CD14-positive monocyte (primary cell): ENCODE data around the gene DLL3. TPM values are rescaled to one million over a fixed set of nuclear protein-coding genes. Genes with fewer than 3 reads are reported as not detected.
A peak's percentile ranks its signal among the peaks of the same experiment; 100 is the strongest.

Experiments
- DNase-seq, 3 donors: peaks; one replicate each; pipeline ENCODE4 v3.0.0-alpha.2; 2011 to 2022
- H2AFZ ChIP-seq: 2 replicates; pipeline ENCODE4 v1.6.0; 2012; ENCODE audit warnings: mild to moderate bottlenecking, low read depth, low read length, inconsistent platforms; ENCODE audit not compliant: insufficient read depth, poor library complexity, severe bottlenecking
- H3K27ac ChIP-seq, 2 donors: 1 replicate in 1 of 2; 2 replicates in 1 of 2; pipeline ENCODE4 v1.5.1; 2012 to 2013; ENCODE audit warnings: low read length in 2 of 2, control low read depth in 1 of 2, inconsistent platforms in 1 of 2, low read depth in 1 of 2, mild to moderate bottlenecking in 1 of 2
- H3K27me3 ChIP-seq, 2 donors: one replicate each; pipeline versions ENCODE4 v1.6.0 to v1.6.1; 2011 to 2013; ENCODE audit warnings: low read length in 2 of 2; ENCODE audit not compliant: control insufficient read depth in 2 of 2, insufficient read depth in 2 of 2
- H3K36me3 ChIP-seq, 2 donors: replicated peaks in 1 of 2; 1 replicate in 1 of 2; 2 replicates in 1 of 2; pipeline versions ENCODE4 v1.5.1 to v1.6.1; 2012 to 2013; ENCODE audit warnings: low read length in 2 of 2, control low read depth in 1 of 2, inconsistent platforms in 1 of 2, mild to moderate bottlenecking in 1 of 2; ENCODE audit not compliant: insufficient read depth in 2 of 2, control insufficient read depth in 1 of 2
- H3K4me1 ChIP-seq, 2 donors: 1 replicate in 1 of 2; 2 replicates in 1 of 2; pipeline versions ENCODE4 v1.5.1 to v1.6.1; 2012 to 2013; ENCODE audit warnings: low read length in 2 of 2, control low read depth in 1 of 2, inconsistent platforms in 1 of 2, mild to moderate bottlenecking in 1 of 2, moderate library complexity in 1 of 2; ENCODE audit not compliant: insufficient read depth in 2 of 2, control insufficient read depth in 1 of 2
- H3K4me2 ChIP-seq: replicated peaks from 2 replicates; pipeline ENCODE3; 2012; ENCODE audit warnings: low read length, moderate library complexity, mild to moderate bottlenecking; ENCODE audit not compliant: poor library complexity, severe bottlenecking; ENCODE audit errors: extremely low read depth
- H3K4me3 ChIP-seq, 3 experiments: fragments of 200-600 bp in 1 of 3; sonication (generic) in 1 of 3; replicated peaks in 1 of 3; 1 replicate in 2 of 3; 2 replicates in 1 of 3; pipeline ENCODE4 v1.5.1; 2011 to 2013; ENCODE audit warnings: low read length in 3 of 3, mild to moderate bottlenecking in 3 of 3, control low read depth in 2 of 3, low read depth in 2 of 3, inconsistent platforms in 1 of 3, moderate library complexity in 1 of 3
- H3K79me2 ChIP-seq: 2 replicates; pipeline ENCODE4 v1.6.0; 2012; ENCODE audit warnings: mild to moderate bottlenecking, control low read depth, inconsistent platforms, low read length, moderate library complexity; ENCODE audit not compliant: insufficient read depth
- H3K9ac ChIP-seq: 2 replicates; pipeline ENCODE4 v1.6.0; 2017; ENCODE audit warnings: low read length, mild to moderate bottlenecking; ENCODE audit not compliant: insufficient read depth, poor library complexity, severe bottlenecking
- H3K9me3 ChIP-seq, 2 donors: replicated peaks in 1 of 2; 1 replicate in 1 of 2; 2 replicates in 1 of 2; pipeline versions ENCODE4 v1.5.1 to v1.6.1; 2012 to 2013; ENCODE audit warnings: low read length in 2 of 2, control low read depth in 1 of 2; ENCODE audit not compliant: control insufficient read depth in 1 of 2, insufficient read depth in 1 of 2
- H4K20me1 ChIP-seq: 2 replicates; pipeline ENCODE4 v1.6.0; 2012; ENCODE audit warnings: mild to moderate bottlenecking, low read length, control low read depth, moderate library complexity; ENCODE audit not compliant: insufficient read depth
- H3K27ac Mint-ChIP-seq, 7 donors: one replicate each; pipeline ENCODE4 v1.8.0; 2020; ENCODE audit warnings: mild to moderate bottlenecking in 7 of 7, mixed read lengths in 7 of 7, moderate library complexity in 6 of 7, inconsistent platforms in 2 of 7
- H3K27me3 Mint-ChIP-seq, 3 donors: one replicate each; pipeline ENCODE4 v1.8.0; 2021 to 2022; ENCODE audit warnings: low read depth in 3 of 3, mild to moderate bottlenecking in 3 of 3, mixed read lengths in 3 of 3, moderate library complexity in 3 of 3, inconsistent platforms in 1 of 3
- H3K36me3 Mint-ChIP-seq, 2 donors: one replicate each; pipeline ENCODE4 v1.8.0; 2020; ENCODE audit warnings: mixed read lengths in 2 of 2, inconsistent platforms in 1 of 2, mild to moderate bottlenecking in 1 of 2
- H3K4me1 Mint-ChIP-seq: one replicate; pipeline ENCODE4 v1.8.0; 2020; ENCODE audit warnings: mild to moderate bottlenecking, mixed read lengths
- H3K4me3 Mint-ChIP-seq, 2 donors: one replicate each; pipeline ENCODE4 v1.8.0; 2020; ENCODE audit warnings: mild to moderate bottlenecking in 2 of 2, mixed read lengths in 2 of 2, moderate library complexity in 1 of 2
- H3K9me3 Mint-ChIP-seq, 7 donors: one replicate each; pipeline ENCODE4 v1.8.0; 2020 to 2022; ENCODE audit warnings: mixed read lengths in 7 of 7, mild to moderate bottlenecking in 6 of 7, moderate library complexity in 6 of 7, inconsistent platforms in 2 of 7
- CTCF ChIP-seq: fragments of 200-600 bp; IDR thresholded peaks from one replicate; pipeline ENCODE4 v1.8.0; 2022; ENCODE audit warnings: antibody characterized with exemption, mild to moderate bottlenecking
- WGBS: methylation state at CpG from one replicate; pipeline ENCODE4 v1.1.5; 2013; ENCODE audit warnings: missing lambda C conversion rate; ENCODE audit not compliant: insufficient coverage; 5-methylcytosine and 5-hydroxymethylcytosine counted together
- intact Hi-C, 2 donors: fragments of 100-400 bp; cut with micrococcal nuclease; formaldehyde crosslinking; loops; one replicate each; pipeline versions ENCODE4 v1.15.0 to v1.15.1; 2023
- polyA plus RNA-seq, 3 donors: library from polyadenylated mRNA; depleted of rRNA in 1 of 3; unstranded in 2 of 3; stranded (reverse) in 1 of 3; fragments of 300-500 nt in 2 of 3; fragments of >200 nt in 1 of 3; fragmentation: Illumina TruSeq in 2 of 3; gene quantifications; 1 replicate in 2 of 3; 2 replicates in 1 of 3; pipeline ENCODE4 v1.2.3, GENCODE V29; 2012 to 2021

The DLL3 gene
- polyA plus RNA-seq, 3 donors = not detected

- Histone ChIP-seq H3K27ac (no peak overlapping the region), H3K27me3 (peaks cover 34 to 61% of the 10 kb centered on the region in 2 donors), H3K9ac (no peak overlapping the region), H3K36me3 (no peaks in the 10 kb centered on the region), H4K20me1 (no peaks in the 10 kb centered on the region), H3K9me3 (peaks cover 11 to 16% of the 10 kb centered on the region in 2 donors), H2AFZ (peak overlapping the region; percentile 22), H3K4me1 (peaks cover 0 to 10% of the 10 kb centered on the region in 2 donors), H3K4me2 (no peak overlapping the region), H3K4me3 (no peak overlapping the region), H3K79me2 (no peaks in the 10 kb centered on the region)
- intact Hi-C loops = no loop called here
- no peak for TF ChIP-seq CTCF
- H3K27me3 Mint-ChIP-seq = peaks cover 71 to 75% (median 71%) of the 10 kb centered on the region in 3 donors
- no peak overlapping the region for H3K27ac Mint-ChIP-seq
- H3K4me3 Mint-ChIP-seq = peak overlapping the region in 1 of 2 donors; percentile 68
- WGBS = 35% methylated on average over 5 of the region's 6 CpGs
- H3K4me1 Mint-ChIP-seq = peaks cover 12% of the 10 kb centered on the region
- no peak for DNase-seq
- H3K9me3 Mint-ChIP-seq = peaks cover 0 to 26% (median 15%) of the 10 kb centered on the region in 7 donors
- no peaks in the 10 kb centered on the region for H3K36me3 Mint-ChIP-seq
Measured at GRCh38 chr19:39516270-39516669, 17.5 kb downstream of the DLL3 start.

GRCh38 chr19:39517432-39517831, 18.7 kb downstream of the DLL3 start:
- peaks cover 12% of the 10 kb centered on the region for H3K4me1 Mint-ChIP-seq
- no peak overlapping the region for H3K9ac ChIP-seq
- H3K27ac ChIP-seq = no peak overlapping the region
- H3K4me3 Mint-ChIP-seq = peak overlapping the region in 1 of 2 donors; percentile 56
- no peak overlapping the region for H3K27ac Mint-ChIP-seq
- peaks cover 63 to 69% (median 67%) of the 10 kb centered on the region in 3 donors for H3K27me3 Mint-ChIP-seq
- no peak overlapping the region for H3K4me3 ChIP-seq
- H3K79me2 ChIP-seq = no peaks in the 10 kb centered on the region
- WGBS = 54% methylated on average over 3 of the region's 3 CpGs
- H3K36me3 Mint-ChIP-seq = no peaks in the 10 kb centered on the region
- H3K9me3 Mint-ChIP-seq = peaks cover 0 to 22% (median 13%) of the 10 kb centered on the region in 7 donors
- TF ChIP-seq CTCF = no peak
- DNase-seq = no peak
- intact Hi-C loops = no loop called here
- H3K36me3 ChIP-seq = no peaks in the 10 kb centered on the region
- no peak overlapping the region for H3K4me2 ChIP-seq
- peaks cover 0 to 10% of the 10 kb centered on the region in 2 donors for H3K4me1 ChIP-seq
- H4K20me1 ChIP-seq = no peaks in the 10 kb centered on the region
- H2AFZ ChIP-seq = no peak overlapping the region
- H3K27me3 ChIP-seq = peaks cover 34 to 56% of the 10 kb centered on the region in 2 donors
- H3K9me3 ChIP-seq = peaks cover 11 to 16% of the 10 kb centered on the region in 2 donors
